Activated CD4-positive, alpha-beta memory T cell treated with anti-CD3 and anti-CD28 coated beads for 36 hours (primary cell): ENCODE data around the gene CADM1. TPM values are rescaled to one million over a fixed set of nuclear protein-coding genes. Genes with fewer than 3 reads are reported as not detected.

Source experiments
- CTCF ChIA-PET: fragments of 350-600 bp; sonication (Branson Sonifier 250); formaldehyde crosslinking; loops from one replicate; lab custom pipeline; 2021; ENCODE audit warnings: antibody characterized with exemption, inconsistent platforms; lab: Charles Lee
- POLR2A ChIA-PET: fragments of 350-600 bp; sonication (Branson Sonifier 250); formaldehyde crosslinking; loops from one replicate; lab custom pipeline; 2021; ENCODE audit warnings: antibody characterized with exemption; lab: Charles Lee
- DNase-seq: peaks from one replicate; pipeline ENCODE4 v3.0.0-alpha.2; 2020
- H3K27ac Mint-ChIP-seq: one replicate; pipeline ENCODE4 v1.8.0; 2021; ENCODE audit warnings: mixed read lengths
- H3K27me3 Mint-ChIP-seq: one replicate; pipeline ENCODE4 v1.8.0; 2021; ENCODE audit warnings: mixed read lengths
- H3K36me3 Mint-ChIP-seq: one replicate; pipeline ENCODE4 v1.8.0; 2021; ENCODE audit warnings: mixed read lengths
- H3K4me1 Mint-ChIP-seq: one replicate; pipeline ENCODE4 v1.8.0; 2021; ENCODE audit warnings: low read depth, mixed read lengths
- H3K4me3 Mint-ChIP-seq: one replicate; pipeline ENCODE4 v1.8.0; 2021; ENCODE audit warnings: mild to moderate bottlenecking, mixed read lengths
- H3K9me3 Mint-ChIP-seq: one replicate; pipeline ENCODE4 v1.8.0; 2021; ENCODE audit warnings: mixed read lengths
- intact Hi-C: fragments of 100-400 bp; cut with micrococcal nuclease; formaldehyde crosslinking; loops from one replicate; pipeline ENCODE4 v1.15.1; 2023
- total RNA-seq, 2 experiments: library from RNA; stranded (reverse); gene quantifications; one replicate each; pipeline ENCODE4 v1.2.3, GENCODE V29; 2021

CADM1 gene
- total RNA-seq, 2 experiments from 2014 or later = 0.95 to 1.5 TPM

DNA sequence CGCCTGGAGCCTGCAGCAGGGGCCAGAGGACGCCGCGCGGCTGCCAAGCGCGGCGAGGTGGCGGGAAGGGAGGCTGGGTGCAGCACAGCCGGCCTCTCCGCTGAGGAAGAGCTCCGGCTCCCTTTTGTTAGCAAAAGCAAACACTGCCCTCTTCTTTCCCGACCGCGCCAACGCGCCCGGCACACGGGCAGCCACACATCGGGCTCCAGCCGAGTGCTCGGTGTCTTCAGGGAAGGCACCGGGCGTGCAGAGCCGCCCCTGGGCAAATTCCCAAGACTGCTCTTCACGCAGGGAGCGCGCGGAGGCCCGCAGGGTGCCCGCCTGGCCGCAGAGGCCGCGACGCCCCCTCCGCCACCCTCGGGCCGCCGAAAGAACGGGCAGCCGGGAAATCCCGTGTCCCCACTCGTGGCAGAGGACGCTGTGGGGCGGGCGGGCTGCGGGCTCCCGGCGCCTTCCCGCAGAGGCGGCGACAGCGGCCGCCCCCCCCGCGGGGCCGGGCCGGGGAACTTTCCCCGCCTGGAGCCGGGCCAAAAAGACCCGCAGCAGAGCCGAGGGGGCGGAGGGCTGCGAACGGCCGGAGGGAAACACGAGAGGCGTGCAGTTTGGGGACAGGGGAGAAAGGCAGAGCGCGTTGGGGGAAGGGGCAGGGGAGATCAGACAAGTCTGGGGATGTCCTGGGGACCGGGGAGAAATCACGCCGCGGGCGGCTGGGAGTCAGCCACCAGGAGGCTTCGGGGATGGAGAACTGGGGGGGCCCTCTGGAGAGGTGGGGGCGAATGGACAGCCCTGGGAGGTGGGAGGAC lies 931 bp downstream of the CADM1 start:
- Mint-ChIP-seq H3K9me3 (no peaks in the 10 kb centered on the region), H3K36me3 (peaks cover 2% of the 10 kb centered on the region), H3K27me3 (peaks cover 30% of the 10 kb centered on the region), H3K4me3 (peak overlapping the region; percentile 59), H3K27ac (no peak overlapping the region), H3K4me1 (peaks cover 10% of the 10 kb centered on the region)
- DNase-seq = peak; percentile 44
- CTCF ChIA-PET = no interaction called here
- intact Hi-C loops = loop anchor here (5.0 kb wide), 2 partner anchors 121 to 281 kb away; no protein-coding TSS in a partner anchor
- POLR2A ChIA-PET = no interaction called here

DNA sequence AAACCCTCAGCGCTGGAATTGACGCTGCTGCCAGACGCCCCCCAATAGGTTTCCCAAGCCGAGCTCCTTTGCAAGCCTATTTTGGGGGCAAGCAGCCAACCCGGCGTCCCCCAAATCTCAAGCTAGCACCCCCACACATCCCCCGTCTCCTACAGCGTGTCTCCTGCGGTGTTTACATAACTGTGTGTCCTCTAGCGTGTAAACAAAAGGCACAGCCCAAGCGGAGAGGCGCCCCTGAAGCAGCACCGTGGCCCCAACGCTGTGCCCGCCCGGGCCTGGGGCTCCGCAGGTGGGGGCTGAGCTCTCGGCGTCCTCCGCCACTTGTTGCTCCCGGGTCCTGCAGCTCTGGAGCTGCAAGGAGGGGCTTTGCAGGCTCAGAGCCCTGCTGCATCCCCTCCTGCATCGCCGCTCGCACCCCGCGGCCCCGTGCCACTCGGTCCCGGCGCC lies 1.6 kb downstream of the CADM1 start:
- DNase-seq = no peak
- ChIA-PET POLR2A (no interaction called here), CTCF (no interaction called here)
- H3K4me1 Mint-ChIP-seq = peaks cover 10% of the 10 kb centered on the region
- peaks cover 30% of the 10 kb centered on the region for H3K27me3 Mint-ChIP-seq
- H3K9me3 Mint-ChIP-seq = no peaks in the 10 kb centered on the region
- intact Hi-C loops = loop anchor here (1.0 to 5.0 kb wide), 3 partner anchors 83 to 280 kb away; no protein-coding TSS in a partner anchor
- peaks cover 2% of the 10 kb centered on the region for H3K36me3 Mint-ChIP-seq
- no peak overlapping the region for H3K4me3 Mint-ChIP-seq
- H3K27ac Mint-ChIP-seq = no peak overlapping the region

DNA sequence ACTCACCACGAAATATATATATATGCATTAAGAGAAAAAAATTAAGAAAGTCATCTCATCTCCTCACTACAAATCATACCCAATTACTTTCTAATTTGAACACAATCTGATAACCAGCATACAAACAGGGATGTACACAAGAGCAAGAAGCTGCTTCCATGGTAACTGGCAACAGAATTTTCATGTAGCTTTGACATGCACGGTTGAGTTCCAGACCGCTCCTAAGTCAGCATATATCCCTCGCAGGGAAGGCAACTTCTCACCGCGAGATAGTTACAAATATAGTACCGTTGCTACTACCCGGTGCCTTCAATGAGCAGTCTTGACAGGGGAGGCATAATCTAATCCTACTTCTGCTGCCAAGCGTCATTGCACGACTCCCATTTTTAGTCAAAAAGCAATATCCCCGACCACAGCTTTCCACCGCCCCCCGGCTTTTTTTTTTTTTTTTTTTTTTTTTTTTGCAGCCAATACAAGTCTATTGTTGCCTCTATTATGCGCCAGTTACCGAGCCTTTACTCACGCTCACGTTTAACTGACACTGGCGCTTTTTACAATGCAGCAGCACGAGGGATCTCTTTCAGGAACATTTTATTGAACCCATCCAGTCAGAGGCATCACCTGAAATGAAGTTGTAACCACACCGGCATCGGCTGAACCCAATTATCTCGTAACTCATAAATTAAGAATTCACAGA lies 2.2 kb downstream of the CADM1 start:
- intact Hi-C loops = loop anchor here (1.0 to 5.0 kb wide), 3 partner anchors 83 to 280 kb away; no protein-coding TSS in a partner anchor
- H3K27me3 Mint-ChIP-seq = peaks cover 26% of the 10 kb centered on the region
- H3K27ac Mint-ChIP-seq = no peak overlapping the region
- no peaks in the 10 kb centered on the region for H3K9me3 Mint-ChIP-seq
- peak; percentile 41 for DNase-seq
- H3K36me3 Mint-ChIP-seq = peaks cover 2% of the 10 kb centered on the region
- ChIA-PET POLR2A (no interaction called here), CTCF (no interaction called here)
- peaks cover 10% of the 10 kb centered on the region for H3K4me1 Mint-ChIP-seq
- H3K4me3 Mint-ChIP-seq = no peak overlapping the region

DNA sequence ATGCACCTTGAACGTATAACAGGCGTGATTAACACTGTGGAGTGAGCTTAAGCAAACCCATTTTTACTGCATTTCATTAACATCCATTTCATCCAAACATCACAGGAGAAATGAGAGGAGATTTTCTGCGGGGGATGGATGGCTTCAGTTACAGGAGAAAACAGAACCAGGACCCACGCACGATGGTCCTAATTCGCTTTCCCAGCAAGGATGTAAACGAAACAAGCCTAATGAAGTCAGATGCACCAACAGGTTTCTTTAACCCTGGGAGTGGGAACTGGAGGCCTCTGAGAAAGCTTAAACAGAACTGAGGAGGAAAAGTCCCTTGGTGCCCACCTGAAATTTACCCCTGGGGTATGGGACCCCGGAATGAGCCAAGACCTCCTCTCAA lies 2.7 kb downstream of the CADM1 start:
- ChIA-PET POLR2A (no interaction called here), CTCF (no interaction called here)
- H3K4me3 Mint-ChIP-seq = no peak overlapping the region
- H3K27me3 Mint-ChIP-seq = peaks cover 24% of the 10 kb centered on the region
- peaks cover 10% of the 10 kb centered on the region for H3K4me1 Mint-ChIP-seq
- peaks cover 2% of the 10 kb centered on the region for H3K36me3 Mint-ChIP-seq
- no peaks in the 10 kb centered on the region for H3K9me3 Mint-ChIP-seq
- intact Hi-C loops = loop anchor here (5.0 kb wide), 2 partner anchors 119 to 279 kb away; no protein-coding TSS in a partner anchor
- DNase-seq = no peak
- H3K27ac Mint-ChIP-seq = no peak overlapping the region

DNA sequence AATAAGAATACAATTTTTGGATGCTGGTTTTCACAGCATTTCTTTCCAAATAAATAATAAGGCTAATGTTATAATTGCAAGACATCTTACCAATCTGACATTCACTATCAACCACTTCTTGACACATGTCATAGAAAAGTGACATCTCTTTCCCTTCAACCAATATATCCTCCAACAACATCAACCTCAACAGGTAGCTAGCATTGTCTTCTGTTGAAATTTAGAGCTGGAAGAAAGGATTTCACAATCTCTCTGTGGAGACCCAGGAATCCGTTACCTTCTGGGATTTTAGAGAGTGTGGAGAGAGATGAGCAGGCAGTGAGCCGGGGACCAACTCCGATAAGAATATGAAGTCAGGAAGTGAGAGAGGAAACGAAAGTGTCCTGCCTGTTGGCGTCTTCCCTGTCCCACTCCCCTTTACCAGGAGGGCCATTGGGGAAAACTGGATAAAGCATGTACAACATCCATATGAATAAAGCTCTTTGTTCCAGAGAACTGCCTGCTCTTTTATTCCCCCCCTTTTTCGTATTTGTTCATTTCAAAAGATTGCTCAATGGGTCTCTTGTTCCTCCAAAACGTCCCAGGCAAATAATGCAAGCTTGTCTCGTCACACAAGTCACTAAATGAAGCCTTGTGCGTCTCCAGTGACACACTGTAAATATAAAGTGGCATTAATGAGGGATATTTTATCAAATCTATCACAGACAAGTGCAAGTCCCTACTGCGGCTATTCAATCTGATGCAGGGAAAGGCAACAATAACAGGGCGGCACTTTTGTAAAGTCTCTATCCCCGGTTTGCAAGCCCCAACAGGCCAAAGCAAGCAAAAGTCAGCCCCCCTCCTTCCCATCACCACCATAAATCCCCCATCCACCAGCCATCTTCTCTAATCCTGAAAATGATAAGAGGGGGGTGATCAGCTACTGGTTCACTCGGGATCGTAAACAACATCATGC lies 3.4 kb downstream of the CADM1 start:
- H3K27ac Mint-ChIP-seq = no peak overlapping the region
- H3K9me3 Mint-ChIP-seq = no peaks in the 10 kb centered on the region
- ChIA-PET CTCF (no interaction called here), POLR2A (no interaction called here)
- H3K27me3 Mint-ChIP-seq = peaks cover 26% of the 10 kb centered on the region
- peaks cover 2% of the 10 kb centered on the region for H3K36me3 Mint-ChIP-seq
- H3K4me1 Mint-ChIP-seq = peaks cover 12% of the 10 kb centered on the region
- intact Hi-C loops = loop anchor here (5.0 kb wide), 2 partner anchors 119 to 279 kb away; no protein-coding TSS in a partner anchor
- DNase-seq = no peak
- no peak overlapping the region for H3K4me3 Mint-ChIP-seq

DNA sequence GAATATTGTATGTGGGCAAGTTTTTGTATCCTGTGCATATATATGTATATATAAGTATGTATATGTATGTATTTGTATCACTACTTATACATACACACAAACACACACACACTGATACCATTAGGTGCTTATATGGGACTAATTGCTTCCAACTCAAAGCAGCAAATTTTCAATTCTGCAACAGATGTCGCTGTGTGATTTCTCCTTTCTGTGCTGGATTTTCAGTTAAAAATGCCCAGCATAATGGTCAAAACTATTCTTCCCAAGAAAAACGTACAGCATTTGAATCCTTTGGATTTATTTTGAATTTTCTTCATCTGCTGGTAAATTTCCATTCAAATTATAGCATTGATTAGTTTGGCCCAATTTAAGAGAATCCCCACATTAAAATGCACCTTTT lies 4.3 kb downstream of the CADM1 start:
- ChIA-PET POLR2A (no interaction called here), CTCF (no interaction called here)
- Mint-ChIP-seq H3K27ac (no peak overlapping the region), H3K4me1 (peaks cover 9% of the 10 kb centered on the region), H3K4me3 (no peak overlapping the region), H3K36me3 (peaks cover 2% of the 10 kb centered on the region), H3K27me3 (peaks cover 22% of the 10 kb centered on the region), H3K9me3 (no peaks in the 10 kb centered on the region)
- intact Hi-C loops = loop anchor here (5.0 kb wide), 2 partner anchors 118 to 278 kb away; no protein-coding TSS in a partner anchor
- DNase-seq = no peak

DNA sequence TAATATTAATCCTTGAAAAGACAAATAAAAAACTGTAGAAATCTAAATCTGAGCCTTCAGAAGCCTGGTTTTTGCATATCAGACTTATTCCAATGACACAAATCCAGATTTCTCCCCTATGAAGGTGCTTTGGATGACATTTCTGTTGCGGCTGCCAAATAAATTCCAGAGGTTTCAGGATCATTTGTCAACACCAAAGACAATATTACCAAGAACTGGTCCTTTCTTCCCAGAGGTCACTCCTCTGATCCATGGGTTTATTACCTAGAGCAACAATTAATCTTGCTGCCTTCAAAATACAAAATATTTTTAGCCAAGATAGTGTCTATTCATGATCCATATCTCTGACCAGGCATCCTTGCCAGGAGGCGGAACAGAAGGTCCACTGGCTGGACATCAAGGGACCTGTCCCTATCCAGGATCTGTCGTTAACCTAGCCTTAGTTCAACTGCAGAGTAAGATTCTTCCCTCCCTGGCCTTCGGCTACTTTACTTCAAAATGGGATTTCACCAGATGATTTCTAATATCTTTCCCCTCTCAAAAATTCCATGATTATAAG lies 4.9 kb downstream of the CADM1 start:
- Mint-ChIP-seq H3K27me3 (peaks cover 18% of the 10 kb centered on the region), H3K27ac (no peak overlapping the region), H3K4me3 (no peak overlapping the region), H3K9me3 (no peaks in the 10 kb centered on the region), H3K4me1 (peaks cover 5% of the 10 kb centered on the region), H3K36me3 (no peaks in the 10 kb centered on the region)
- POLR2A ChIA-PET = no interaction called here
- CTCF ChIA-PET = no interaction called here
- intact Hi-C loops = no loop called here
- DNase-seq = no peak

DNA sequence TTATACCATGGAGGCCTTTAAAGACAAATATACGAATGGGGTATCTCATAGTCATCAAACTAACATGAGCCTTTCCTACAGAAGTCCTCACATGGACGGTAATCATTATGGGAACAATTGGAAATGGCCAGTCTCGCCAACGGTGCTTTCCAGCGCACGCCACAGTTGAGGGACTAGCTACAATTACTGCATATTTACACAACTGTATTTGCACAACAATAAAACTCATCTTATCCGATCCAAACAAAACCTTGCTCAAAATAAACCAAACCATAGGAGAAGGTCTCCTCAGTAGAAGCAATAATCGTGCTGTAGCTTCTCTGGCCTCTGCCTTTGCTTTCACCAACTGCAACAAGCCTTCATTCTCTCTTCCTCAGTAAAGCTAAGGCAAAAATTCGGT lies 5.9 kb downstream of the CADM1 start:
- Mint-ChIP-seq H3K36me3 (no peaks in the 10 kb centered on the region), H3K9me3 (no peaks in the 10 kb centered on the region), H3K27ac (no peak overlapping the region), H3K4me3 (no peak overlapping the region), H3K27me3 (peaks cover 17% of the 10 kb centered on the region), H3K4me1 (peaks cover 2% of the 10 kb centered on the region)
- CTCF ChIA-PET = interaction anchor here (0.7 kb wide), 2 partner anchors 10 to 755 kb away, joined by 3 read pairs; no protein-coding TSS in a partner anchor
- POLR2A ChIA-PET = no interaction called here
- no peak for DNase-seq
- intact Hi-C loops = no loop called here

DNA sequence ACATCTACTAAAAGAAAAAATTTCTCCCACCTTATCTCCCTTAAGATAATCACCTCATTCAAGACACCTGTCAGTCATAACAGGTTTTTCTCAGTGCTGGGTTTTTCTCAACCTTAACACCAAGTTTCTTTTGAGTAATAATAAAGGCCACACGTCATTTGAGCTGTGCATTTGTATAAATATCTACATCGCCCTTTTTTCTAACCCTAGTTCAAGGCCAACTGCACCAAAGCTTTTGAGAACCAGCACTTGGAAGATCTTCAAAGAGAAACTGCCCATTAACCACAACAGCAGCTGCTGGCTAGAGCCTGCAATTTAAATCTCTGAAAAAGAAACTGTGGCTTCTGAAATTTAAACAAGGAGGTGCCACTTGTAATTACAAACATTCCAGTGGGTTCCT lies 6.9 kb downstream of the CADM1 start:
- Mint-ChIP-seq H3K4me1 (peaks cover 2% of the 10 kb centered on the region), H3K4me3 (no peak overlapping the region)

DNA sequence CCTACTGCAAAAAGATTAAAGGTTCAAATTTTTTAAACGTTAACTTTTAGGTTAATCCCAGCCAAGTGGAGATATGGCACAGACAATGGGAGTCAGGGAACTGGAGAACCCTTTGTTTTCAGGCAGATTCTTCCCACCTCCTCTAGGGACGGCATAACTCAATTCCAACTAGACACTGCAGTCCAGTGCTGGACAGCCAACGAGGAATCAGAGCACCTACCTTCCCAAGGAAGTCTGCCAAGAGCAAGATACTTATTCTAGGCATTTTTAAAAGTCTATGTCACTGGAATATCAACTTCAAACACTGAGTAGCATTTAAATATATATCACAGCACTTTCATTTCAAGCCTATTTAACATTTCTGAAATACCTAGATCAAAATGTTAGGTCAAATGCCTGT lies 7.3 kb downstream of the CADM1 start:
- no peak for DNase-seq
- Mint-ChIP-seq H3K9me3 (no peaks in the 10 kb centered on the region), H3K27ac (no peak overlapping the region), H3K4me3 (no peak overlapping the region), H3K4me1 (peaks cover 2% of the 10 kb centered on the region), H3K36me3 (no peaks in the 10 kb centered on the region), H3K27me3 (peaks cover 22% of the 10 kb centered on the region)
- intact Hi-C loops = no loop called here
- ChIA-PET CTCF (no interaction called here), POLR2A (no interaction called here)

More for the DNA sequence above, 6.9 kb downstream of the CADM1 start:
- POLR2A ChIA-PET = no interaction called here
- H3K36me3 Mint-ChIP-seq = no peaks in the 10 kb centered on the region
- peaks cover 22% of the 10 kb centered on the region for H3K27me3 Mint-ChIP-seq
- CTCF ChIA-PET = no interaction called here
- H3K27ac Mint-ChIP-seq = no peak overlapping the region
- no peak for DNase-seq
- intact Hi-C loops = no loop called here
- H3K9me3 Mint-ChIP-seq = no peaks in the 10 kb centered on the region

DNA sequence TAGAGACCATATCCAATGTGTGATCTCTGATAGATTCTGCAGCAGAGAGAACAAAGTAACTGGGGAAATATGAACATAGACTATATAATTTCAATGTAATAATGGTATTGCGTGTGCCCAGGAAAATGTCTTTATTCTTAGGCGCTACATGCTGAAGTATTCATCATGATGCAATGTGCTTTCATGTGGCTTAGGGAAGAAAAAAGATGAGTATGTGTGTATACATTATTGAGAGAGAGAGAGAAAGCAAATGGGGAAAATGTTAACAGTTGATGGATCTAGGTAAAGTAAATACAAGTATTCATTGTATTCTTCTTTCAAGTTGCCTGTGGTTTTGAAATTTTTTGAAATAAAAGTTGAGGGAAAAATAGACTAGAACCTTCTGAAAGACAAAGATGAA lies 10.3 kb downstream of the CADM1 start:
- no peaks in the 10 kb centered on the region for H3K9me3 Mint-ChIP-seq
- intact Hi-C loops = no loop called here
- H3K27ac Mint-ChIP-seq = no peak overlapping the region
- POLR2A ChIA-PET = no interaction called here
- DNase-seq = no peak
- peaks cover 19% of the 10 kb centered on the region for H3K27me3 Mint-ChIP-seq
- H3K4me3 Mint-ChIP-seq = no peak overlapping the region
- no peaks in the 10 kb centered on the region for H3K36me3 Mint-ChIP-seq
- H3K4me1 Mint-ChIP-seq = peaks cover 2% of the 10 kb centered on the region
- CTCF ChIA-PET = no interaction called here
